ENCODE measurements around the gene SBNO1.
"Not testable (repeated sequence)": the region's sequence is repeated elsewhere in the genome, so short reads cannot be mapped to it uniquely, and the experiment has no call there.

GRCh38 chr12:123372415-123372814 lies 7.8 kb upstream of the SBNO1 start:
- TF ChIP-seq CTCF (conservative IDR thresholded peaks at IDR 0.05 in 1 of 2, IDR thresholded peaks at IDR 0.05 in 1 of 2; ENCODE audit: extremely low read depth in 1 of 2, insufficient read depth in 1 of 2, low read depth in 1 of 2, low read length in 2 of 2); EZH2 (IDR thresholded peaks at IDR 0.05; ENCODE audit: borderline replicate concordance, low read length): not testable (repeated sequence)
